Measurements from ENCODE around the gene NALCN. TPM values are rescaled to one million over a fixed set of nuclear protein-coding genes. Genes with fewer than 3 reads are reported as not detected.

Gene NALCN
- total RNA-seq, 1 donor from 2014 or later, result 3.5 TPM

- H3K27ac ChIP-seq, result no peak overlapping the region
- no peaks in the 10 kb centered on the region for H3K4me1 ChIP-seq
- no peak for TF ChIP-seq CTCF (IDR thresholded peaks at IDR 0.05)
- no peak for DNase-seq
- no peaks in the 10 kb centered on the region for H3K27me3 ChIP-seq
- H3K9me3 ChIP-seq, result no peaks in the 10 kb centered on the region
- ATAC-seq, result no peak
- intact Hi-C loops (cut with DNase I), result no loop called here
- no peak overlapping the region for H3K4me3 ChIP-seq
- H3K36me3 ChIP-seq, result no peaks in the 10 kb centered on the region
Measured at GRCh38 chr13:101109005-101109404, 307.3 kb downstream of the NALCN start.

- ATAC-seq (no peak), DNase-seq (no peak)
- Histone ChIP-seq H3K4me1 (no peaks in the 10 kb centered on the region), H3K4me3 (no peak overlapping the region), H3K36me3 (no peaks in the 10 kb centered on the region), H3K27ac (no peak overlapping the region), H3K9me3 (no peaks in the 10 kb centered on the region), H3K27me3 (no peaks in the 10 kb centered on the region)
- intact Hi-C loops (cut with DNase I), result no loop called here
- no peak for TF ChIP-seq CTCF (IDR thresholded peaks at IDR 0.05)
Measured at GRCh38 chr13:101098873-101099272, 317.4 kb downstream of the NALCN start.

- no peak overlapping the region for H3K27ac ChIP-seq
- no peak for TF ChIP-seq CTCF (IDR thresholded peaks at IDR 0.05)
- intact Hi-C loops (cut with DNase I), result no loop called here
- H3K36me3 ChIP-seq, result no peaks in the 10 kb centered on the region
- no peak overlapping the region for H3K4me3 ChIP-seq
- no peaks in the 10 kb centered on the region for H3K4me1 ChIP-seq
- H3K9me3 ChIP-seq, result no peaks in the 10 kb centered on the region
- no peak for ATAC-seq
- DNase-seq, result no peak
- H3K27me3 ChIP-seq, result no peaks in the 10 kb centered on the region
Measured at GRCh38 chr13:101092985-101093384, 323.3 kb downstream of the NALCN start.

GRCh38 chr13:101090287-101090686 is 326.0 kb downstream of the NALCN start:
- Histone ChIP-seq H3K27me3 (no peaks in the 10 kb centered on the region), H3K27ac (no peak overlapping the region), H3K4me1 (no peaks in the 10 kb centered on the region), H3K36me3 (no peaks in the 10 kb centered on the region), H3K9me3 (no peaks in the 10 kb centered on the region), H3K4me3 (no peak overlapping the region)
- intact Hi-C loops (cut with DNase I), result no loop called here
- DNase-seq, result no peak
- TF ChIP-seq CTCF (IDR thresholded peaks at IDR 0.05), result no peak
- no peak for ATAC-seq

GRCh38 chr13:101085551-101085950 is 330.8 kb downstream of the NALCN start:
- no peaks in the 10 kb centered on the region for H3K36me3 ChIP-seq
- intact Hi-C loops (cut with DNase I), result no loop called here
- H3K27me3 ChIP-seq, result no peaks in the 10 kb centered on the region
- no peak overlapping the region for H3K4me3 ChIP-seq
- DNase-seq, result no peak
- ATAC-seq, result no peak
- no peaks in the 10 kb centered on the region for H3K9me3 ChIP-seq
- H3K27ac ChIP-seq, result no peak overlapping the region
- no peaks in the 10 kb centered on the region for H3K4me1 ChIP-seq
- no peak for TF ChIP-seq CTCF (IDR thresholded peaks at IDR 0.05)

- no peaks in the 10 kb centered on the region for H3K4me1 ChIP-seq
- ATAC-seq, result no peak
- H3K4me3 ChIP-seq, result no peak overlapping the region
- H3K9me3 ChIP-seq, result no peaks in the 10 kb centered on the region
- no peaks in the 10 kb centered on the region for H3K36me3 ChIP-seq
- no peaks in the 10 kb centered on the region for H3K27me3 ChIP-seq
- intact Hi-C loops (cut with DNase I), result no loop called here
- no peak overlapping the region for H3K27ac ChIP-seq
- no peak for DNase-seq
- TF ChIP-seq CTCF (IDR thresholded peaks at IDR 0.05), result no peak
Measured at GRCh38 chr13:101082441-101082840, 333.9 kb downstream of the NALCN start.

Measured in upper lobe of right lung (tissue), 1 donor.